IMR-90 (cell line): ENCODE data around the gene NEDD4L. TPM values are rescaled to one million over a fixed set of nuclear protein-coding genes. Genes with fewer than 3 reads are reported as not detected.

Experiments
- ATAC-seq: fragments of 200-7000 bp; cut with Tn5 transposase; 2 replicates; pipeline ENCODE4 v1.9.1; 2020; ENCODE audit warnings: low read depth, mild to moderate bottlenecking, moderate library complexity
- BruUV-seq: library from RNA; stranded (reverse); fragments of 400-500 nt; replicated peaks from 2 replicates; lab custom pipeline; 2021; lab: Mats Ljungman, UMichigan
- CTCF ChIA-PET: fragments of 300-600 bp; formaldehyde crosslinking; extraction: SDS; loops from one replicate; lab custom pipeline; 2021; ENCODE audit warnings: antibody characterized with exemption; lab: Yijun Ruan, JAX
- POLR2A ChIA-PET: fragments of 300-600 bp; sonication (Branson Sonifier 250); formaldehyde crosslinking; loops from one replicate; lab custom pipeline; 2022; ENCODE audit warnings: antibody characterized with exemption; ENCODE audit not compliant: unreplicated experiment; lab: Charles Lee
- DNase-seq: peaks from one replicate; pipeline ENCODE4 v3.0.0; 2013
- H2AFZ ChIP-seq: replicated peaks from 2 replicates; pipeline ENCODE3; 2013; ENCODE audit warnings: low read length, mild to moderate bottlenecking; ENCODE audit not compliant: poor library complexity
- H2AK5ac ChIP-seq: 2 replicates; pipeline ENCODE4 v1.6.1; 2013; ENCODE audit warnings: low read depth, low read length, inconsistent platforms
- H2AK9ac ChIP-seq: replicated peaks from 2 replicates; pipeline ENCODE3; 2013; ENCODE audit warnings: mild to moderate bottlenecking, low read depth, low read length, moderate library complexity; ENCODE audit not compliant: poor library complexity
- H2BK120ac ChIP-seq: 2 replicates; pipeline ENCODE4 v1.6.1; 2013; ENCODE audit warnings: low read depth, low read length, inconsistent platforms
- H2BK15ac ChIP-seq: 3 replicates; pipeline ENCODE4 v1.6.1; 2013; ENCODE audit warnings: low read depth, low read length, inconsistent platforms
- H2BK20ac ChIP-seq: 2 replicates; pipeline ENCODE4 v1.6.1; 2013; ENCODE audit warnings: low read depth, mild to moderate bottlenecking, inconsistent platforms, low read length, moderate library complexity
- H2BK5ac ChIP-seq: 2 replicates; pipeline ENCODE4 v1.6.1; 2013; ENCODE audit warnings: mild to moderate bottlenecking, low read depth, low read length, inconsistent platforms; ENCODE audit not compliant: poor library complexity, severe bottlenecking
- H3K14ac ChIP-seq: replicated peaks from 2 replicates; pipeline ENCODE4 v1.6.1; 2013; ENCODE audit warnings: low read depth, low read length, inconsistent platforms
- H3K18ac ChIP-seq: 2 replicates; pipeline ENCODE4 v1.6.1; 2013; ENCODE audit warnings: low read depth, low read length, control low read depth
- H3K23ac ChIP-seq: 2 replicates; pipeline ENCODE4 v1.6.1; 2013; ENCODE audit warnings: low read depth, low read length, inconsistent platforms
- H3K27ac ChIP-seq: 2 replicates; pipeline ENCODE4 v1.5.1; 2013; ENCODE audit warnings: mild to moderate bottlenecking, control low read depth, low read length; ENCODE audit not compliant: insufficient read depth
- H3K27me3 ChIP-seq: 2 replicates; pipeline ENCODE4 v1.6.1; 2013; ENCODE audit warnings: low read length; ENCODE audit not compliant: control insufficient read depth, insufficient read depth
- H3K36me3 ChIP-seq: 2 replicates; pipeline ENCODE4 v1.6.1; 2013; ENCODE audit warnings: low read length, mixed read lengths; ENCODE audit not compliant: control insufficient read depth, insufficient read depth
- H3K4ac ChIP-seq: 2 replicates; pipeline ENCODE4 v1.6.1; 2013; ENCODE audit warnings: low read depth, low read length, inconsistent platforms
- H3K4me1 ChIP-seq: 2 replicates; pipeline ENCODE4 v1.6.1; 2013; ENCODE audit warnings: low read length, mixed read lengths; ENCODE audit not compliant: control insufficient read depth, insufficient read depth
- H3K4me2 ChIP-seq: 2 replicates; pipeline ENCODE4 v1.6.1; 2013; ENCODE audit warnings: low read depth, mild to moderate bottlenecking, control low read depth, low read length, moderate library complexity
- H3K4me3 ChIP-seq: 2 replicates; pipeline ENCODE4 v1.5.1; 2013; ENCODE audit warnings: low read depth, mild to moderate bottlenecking, control low read depth, low read length, moderate library complexity; ENCODE audit not compliant: insufficient read depth
- H3K56ac ChIP-seq: 2 replicates; pipeline ENCODE4 v1.6.1; 2013; ENCODE audit warnings: low read length, inconsistent platforms; ENCODE audit not compliant: insufficient read depth; ENCODE audit errors: extremely low read depth
- H3K79me1 ChIP-seq, 2 experiments: 2 replicates each; pipeline ENCODE4 v1.6.1; 2013; ENCODE audit warnings: low read length in 2 of 2, inconsistent platforms in 1 of 2, low read depth in 1 of 2
- H3K9ac ChIP-seq: 2 replicates; pipeline ENCODE4 v1.6.1; 2013; ENCODE audit warnings: low read depth, low read length, control low read depth
- H3K9me1 ChIP-seq: 2 replicates; pipeline ENCODE4 v1.6.1; 2013; ENCODE audit warnings: low read length, inconsistent platforms; ENCODE audit not compliant: insufficient read depth
- H3K9me3 ChIP-seq: 2 replicates; pipeline ENCODE4 v1.6.1; 2013; ENCODE audit warnings: low read length; ENCODE audit not compliant: control insufficient read depth, insufficient read depth
- H4K20me1 ChIP-seq: 2 replicates; pipeline ENCODE4 v1.6.1; 2013; ENCODE audit warnings: low read length, inconsistent platforms; ENCODE audit not compliant: insufficient read depth
- H4K5ac ChIP-seq: 2 replicates; pipeline ENCODE4 v1.6.1; 2013; ENCODE audit warnings: mild to moderate bottlenecking, low read depth, low read length, control low read depth
- H4K8ac ChIP-seq, 2 experiments: 2 replicates each; pipeline ENCODE4 v1.6.1; 2013; ENCODE audit warnings: low read depth in 2 of 2, low read length in 2 of 2, control low read depth in 1 of 2, inconsistent platforms in 1 of 2
- H4K91ac ChIP-seq: 2 replicates; pipeline ENCODE4 v1.6.1; 2013; ENCODE audit warnings: low read depth, low read length, inconsistent platforms; ENCODE audit not compliant: insufficient read depth
- ELK1 ChIP-seq: fragments of 150-350 bp; IDR thresholded peaks from 2 replicates; pipeline ENCODE4 v1.6.1; 2016; ENCODE audit warnings: low read depth, mild to moderate bottlenecking, low read length, moderate library complexity, borderline replicate concordance
- FOS ChIP-seq: fragments of 150-350 bp; IDR thresholded peaks from 2 replicates; pipeline ENCODE4 v1.6.1; 2016; ENCODE audit warnings: low read depth, low read length
- MAZ ChIP-seq: IDR thresholded peaks from 2 replicates; pipeline ENCODE4 v1.6.1; 2012; ENCODE audit warnings: low read depth, mild to moderate bottlenecking, low read length, improper control_type of control experiment, moderate library complexity, borderline replicate concordance
- MXI1 ChIP-seq: IDR thresholded peaks from 2 replicates; pipeline ENCODE4 v1.6.1; 2012; ENCODE audit warnings: low read depth, mild to moderate bottlenecking, low read length, moderate library complexity, borderline replicate concordance
- POLR2A ChIP-seq: IDR thresholded peaks from 2 replicates; pipeline ENCODE4 v1.6.1; 2012; ENCODE audit warnings: mild to moderate bottlenecking, low read depth, low read length
- RAD21 ChIP-seq: IDR thresholded peaks from 2 replicates; pipeline ENCODE4 v1.6.1; 2012; ENCODE audit warnings: low read length, improper control_type of control experiment
- RCOR1 ChIP-seq: IDR thresholded peaks from 2 replicates; pipeline ENCODE4 v1.6.1; 2012; ENCODE audit warnings: mild to moderate bottlenecking, low read length, improper control_type of control experiment; ENCODE audit not compliant: insufficient replicate concordance
- RFX5 ChIP-seq: IDR thresholded peaks from 2 replicates; pipeline ENCODE4 v1.8.0; 2012; ENCODE audit warnings: low read depth, mild to moderate bottlenecking, low read length, moderate library complexity
- SMC3 ChIP-seq: fragments of 150-350 bp; IDR thresholded peaks from 2 replicates; pipeline ENCODE4 v1.6.1; 2016; ENCODE audit warnings: low read depth, mild to moderate bottlenecking, antibody characterized with exemption, low read length, moderate library complexity
- WGBS, 2 experiments: methylation state at CpG; one replicate each; pipeline versions ENCODE4 v1.1.5 to v1.1.7; 2013; ENCODE audit warnings: missing lambda C conversion rate in 2 of 2; ENCODE audit not compliant: insufficient read length in 1 of 2; ENCODE audit errors: extremely low coverage in 2 of 2; 5-methylcytosine and 5-hydroxymethylcytosine counted together
- dilution Hi-C: fragments of 300-500 bp; cut with HindIII; formaldehyde crosslinking; loops from one replicate; pipeline ENCODE4 v1.14.3; 2018; ENCODE audit warnings: low sequenced_read_pairs; ENCODE audit not compliant: unreplicated experiment
- in situ Hi-C: fragments of 300-500 bp; cut with MboI; formaldehyde crosslinking; loops from 3 replicates; pipeline ENCODE4 v1.14.3; 2019; ENCODE audit warnings: low sequenced_read_pairs, inconsistent platforms, mixed read lengths
- intact Hi-C: fragments of 100-400 bp; cut with micrococcal nuclease; formaldehyde crosslinking; loops from 2 replicates; pipeline ENCODE4 v1.10.0; 2022
- polyA plus RNA-seq, 3 experiments: library from polyadenylated mRNA; depleted of rRNA; stranded (reverse); fragments of >200 nt; gene quantifications; 2 replicates each; pipeline ENCODE4 v1.2.3, GENCODE V29; 2012; ENCODE audit warnings: low replicate concordance in 1 of 3
- total RNA-seq: library from RNA; depleted of rRNA; stranded (reverse); fragments of >200 nt; gene quantifications from 2 replicates; pipeline ENCODE4 v1.2.3, GENCODE V29; 2012
- TF ChIP-seq, protein P1 (sequence below): fragments of 150-350 bp; IDR thresholded peaks from 2 replicates; pipeline ENCODE4 v1.6.1; 2017; ENCODE audit warnings: mild to moderate bottlenecking, antibody characterized with exemption, low read length, low read depth

Gene NEDD4L
- total and polyA plus RNA-seq, 2 of the 4 experiments (the other 2 are of a cell fraction): 10.0 to 10.9 TPM

DNA sequence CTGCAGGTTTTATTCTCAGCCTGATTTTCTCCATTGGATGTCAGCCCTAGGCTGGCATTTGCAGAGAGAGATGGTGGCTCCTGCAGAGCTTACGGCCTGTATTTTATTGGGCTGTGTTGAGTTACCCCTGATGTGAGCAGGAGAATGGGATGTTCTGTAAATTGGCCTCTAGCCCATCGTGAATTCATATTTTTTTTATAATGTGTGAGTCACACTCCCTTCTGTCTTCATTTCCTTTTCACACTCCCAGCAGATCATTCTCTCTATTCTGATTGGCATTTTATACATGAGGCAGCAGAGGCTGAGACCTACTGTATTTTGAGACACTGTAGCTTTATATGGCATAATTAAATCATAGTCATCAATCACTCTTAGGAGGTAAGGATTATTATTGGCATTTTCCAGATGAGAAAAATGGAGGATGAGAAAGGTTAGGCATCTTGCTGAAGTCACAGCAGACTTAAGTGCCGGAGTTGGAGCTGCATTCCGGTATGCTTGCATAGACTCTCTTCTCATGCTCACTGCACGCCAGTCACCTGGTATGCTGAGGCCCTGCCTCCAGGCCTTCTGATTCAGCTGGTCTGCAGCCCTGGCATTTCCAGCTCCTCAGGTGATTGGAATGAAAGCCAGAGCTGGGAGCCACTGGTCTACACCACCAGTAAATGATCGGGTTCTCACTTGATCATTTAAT, 142.4 kb downstream of the NEDD4L start:
- Histone ChIP-seq H3K9ac (no peak overlapping the region), H2BK15ac (peak overlapping the region; percentile 61; the same call in 2 of the 3 replicates), H3K56ac (no peak overlapping the region), H4K8ac (peak overlapping the region; percentile 45 to 69; a peak in 3 of 4 replicates), H3K27ac (no peak overlapping the region), H3K4me3 (no peak overlapping the region), H3K14ac (peak overlapping the region; percentile 76; the same call in 1 of the 2 replicates), H3K36me3 (no peaks in the 10 kb centered on the region), H3K4me2 (peak overlapping the region; percentile 12; the same call in 1 of the 2 replicates), H2BK20ac (peak overlapping the region; percentile 70), H3K9me3 (no peaks in the 10 kb centered on the region), H3K18ac (no peak overlapping the region; the same call in 1 of the 2 replicates), H2BK120ac (peak overlapping the region; percentile 68; the same call in 1 of the 2 replicates), H3K9me1 (peaks cover 15% of the 10 kb centered on the region), H2BK5ac (peak overlapping the region; percentile 84), H4K91ac (no peak overlapping the region; the same call in 1 of the 2 replicates), H3K79me1 (peaks cover 2 to 16% of the 10 kb centered on the region in 2 experiments; a peak in 2 of 4 replicates), H2AK9ac (no peak overlapping the region), H3K4ac (peak overlapping the region; percentile 72; the same call in 1 of the 2 replicates), H3K4me1 (peaks cover 16% of the 10 kb centered on the region), H2AFZ (peak overlapping the region; percentile 16), H2AK5ac (no peak overlapping the region), H3K23ac (peak overlapping the region; percentile 62; the same call in 1 of the 2 replicates), H4K20me1 (no peaks in the 10 kb centered on the region), H3K27me3 (no peaks in the 10 kb centered on the region), H4K5ac (no peak overlapping the region)
- intact Hi-C loops (loop anchor here (5.0 kb wide), 1 partner anchor 136 kb away; no protein-coding TSS in a partner anchor), dilution Hi-C loops (no loop called here), in situ Hi-C loops (no loop called here)
- ATAC-seq (peak; percentile 58), DNase-seq (peak; percentile 91)
- ChIA-PET POLR2A (no interaction called here), CTCF (interaction anchor here (0.6 kb wide), 1 partner anchor 316 kb away, joined by 5 read pairs; no protein-coding TSS in a partner anchor)
- TF ChIP-seq POLR2A: no peak
- TF ChIP-seq MXI1: no peak
- TF ChIP-seq FOS: peak; percentile 5; the same call in 1 of the 2 replicates
- TF ChIP-seq MAZ: no peak
- TF ChIP-seq RCOR1: no peak
- TF ChIP-seq SMC3: no peak
- TF ChIP-seq RFX5: no peak
- TF ChIP-seq, protein P1, sequence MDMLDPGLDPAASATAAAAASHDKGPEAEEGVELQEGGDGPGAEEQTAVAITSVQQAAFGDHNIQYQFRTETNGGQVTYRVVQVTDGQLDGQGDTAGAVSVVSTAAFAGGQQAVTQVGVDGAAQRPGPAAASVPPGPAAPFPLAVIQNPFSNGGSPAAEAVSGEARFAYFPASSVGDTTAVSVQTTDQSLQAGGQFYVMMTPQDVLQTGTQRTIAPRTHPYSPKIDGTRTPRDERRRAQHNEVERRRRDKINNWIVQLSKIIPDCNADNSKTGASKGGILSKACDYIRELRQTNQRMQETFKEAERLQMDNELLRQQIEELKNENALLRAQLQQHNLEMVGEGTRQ: peak; percentile 46; the same call in 1 of the 2 replicates
- TF ChIP-seq ELK1: no peak
- TF ChIP-seq RAD21: no peak
- WGBS, 2 experiments: no CpG with 5 or more reads among the region's 6 CpGs
- no TSS peak for BruUV-seq
